ENCODE data around the gene TMUB1.

DNA sequence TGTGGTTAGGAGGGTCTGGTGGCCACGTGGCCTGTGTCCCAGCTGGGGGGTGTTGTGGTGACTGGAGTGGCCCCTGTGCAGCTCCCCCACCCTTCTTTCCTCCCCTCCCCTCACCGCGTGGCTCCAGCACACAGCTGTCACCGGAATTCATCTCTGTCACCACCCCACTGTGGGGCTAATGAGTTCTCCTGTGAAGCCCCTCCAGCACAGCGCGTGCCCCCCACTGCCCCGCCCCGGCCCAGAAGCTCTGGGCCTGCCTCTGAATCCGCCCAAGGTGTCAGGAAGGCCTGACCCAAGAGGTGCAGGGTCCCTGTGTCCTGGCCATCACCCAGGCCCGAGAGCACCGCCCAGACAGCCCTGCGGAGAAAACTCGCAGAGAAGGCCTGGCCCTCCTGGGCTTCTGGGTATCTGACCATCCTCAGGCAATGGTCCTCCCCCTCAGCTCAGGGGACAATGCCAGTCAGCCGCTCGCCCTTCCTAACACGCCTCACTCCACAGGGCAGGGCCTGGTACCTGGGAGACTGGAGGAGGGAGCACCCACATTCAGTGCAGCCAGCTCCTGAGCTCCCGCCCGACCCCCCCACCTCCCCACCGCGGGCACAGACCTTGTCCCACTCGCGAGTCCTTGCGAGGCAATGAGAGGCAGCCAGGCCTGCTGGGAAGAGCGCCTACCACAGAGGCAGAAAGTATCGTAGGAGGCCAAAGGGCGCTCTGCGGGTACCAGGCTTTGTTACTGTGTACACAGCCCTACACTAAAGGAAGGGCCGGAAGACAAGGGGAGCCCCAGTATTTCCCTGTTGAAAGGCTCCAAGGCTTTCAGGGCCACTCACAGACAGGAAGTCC, 46.0 kb upstream of the TMUB1 start:
- TF ChIP-seq POLR2A (IDR thresholded peaks at IDR 0.05): no peak
- TF ChIP-seq POLR2AphosphoS5 (IDR thresholded peaks at IDR 0.05): no peak
